Ovary (tissue), 3 donors: Measurements from ENCODE around the gene TTC29.

ENCODE experiments used
- CTCF ChIP-seq, 3 donors: fragments of 450-650 bp in 2 of 3; fragments of 200-600 bp in 1 of 3; IDR thresholded peaks; one replicate each; pipeline versions ENCODE4 v1.5.1 to v1.8.0; 2016 to 2022; ENCODE audit warnings: antibody characterized with exemption in 3 of 3, mild to moderate bottlenecking in 1 of 3
- POLR2A ChIP-seq: fragments of 450-650 bp; IDR thresholded peaks from one replicate; pipeline ENCODE4 v1.6.1; 2017; ENCODE audit warnings: antibody characterized with exemption, mild to moderate bottlenecking, moderate library complexity
- donor health status: DM: no; HTN: no; CAD: no.

- TF ChIP-seq POLR2A = no peak
- TF ChIP-seq CTCF (IDR thresholded peaks at IDR 0.05) = no peak
Observed at GRCh38 chr4:146900295-146900694, 45.4 kb downstream of the TTC29 start.
